Activated CD8-positive, alpha-beta memory T cell treated with anti-CD3 and anti-CD28 coated beads for 48 hours (primary cell): ENCODE data around the gene TRAF1.

Experiments used
- DNase-seq, 3 experiments: peaks; one replicate each; pipeline ENCODE4 v3.0.0-alpha.2; 2020; ENCODE audit warnings: low read depth in 2 of 3, low spot score in 2 of 3

The TRAF1 gene

DNA sequence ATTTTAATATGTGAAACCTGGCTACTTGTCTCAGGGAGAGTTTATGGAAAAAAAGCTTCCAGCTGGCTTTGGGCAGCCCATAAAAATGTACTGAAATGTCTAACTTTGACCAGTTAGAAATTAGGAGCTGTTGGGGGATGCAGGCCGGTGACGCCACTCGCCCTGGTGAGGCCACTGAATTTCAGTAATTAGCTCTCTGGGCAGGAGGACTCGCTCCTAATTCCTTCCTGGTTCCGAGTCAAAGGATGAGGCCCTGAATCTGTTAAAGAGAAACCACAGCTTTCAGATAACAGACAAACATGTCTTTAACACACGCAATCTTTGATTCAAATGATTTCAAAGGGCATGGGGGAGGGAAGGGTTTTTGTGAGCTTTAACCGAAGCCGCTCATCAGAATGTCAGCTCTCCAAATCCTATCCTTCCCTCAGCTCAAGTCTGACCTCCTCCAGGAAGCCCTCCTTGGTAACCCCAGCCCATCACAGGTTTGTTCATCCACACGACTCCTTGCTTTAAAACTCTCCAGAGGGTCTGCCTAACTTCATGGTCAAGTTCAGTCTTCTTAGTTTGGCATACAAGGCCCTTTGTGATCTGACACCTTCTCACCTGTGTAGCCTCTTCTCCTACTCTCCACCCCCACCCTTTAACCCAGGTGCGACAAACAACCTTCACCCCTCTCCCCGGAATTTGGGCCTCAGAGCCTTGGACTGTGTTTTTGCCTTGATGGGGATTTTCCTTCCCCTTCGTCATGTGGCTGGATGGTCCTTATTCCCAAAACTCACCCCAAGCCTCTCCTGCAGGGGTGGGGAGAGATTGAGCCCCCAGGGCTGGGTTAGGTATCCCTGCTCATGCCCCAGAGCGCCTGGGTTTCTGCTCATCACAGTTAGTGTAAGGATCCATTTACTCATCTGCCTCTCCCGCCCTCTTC, 36.0 kb downstream of the TRAF1 start:
- no peak for DNase-seq

DNA sequence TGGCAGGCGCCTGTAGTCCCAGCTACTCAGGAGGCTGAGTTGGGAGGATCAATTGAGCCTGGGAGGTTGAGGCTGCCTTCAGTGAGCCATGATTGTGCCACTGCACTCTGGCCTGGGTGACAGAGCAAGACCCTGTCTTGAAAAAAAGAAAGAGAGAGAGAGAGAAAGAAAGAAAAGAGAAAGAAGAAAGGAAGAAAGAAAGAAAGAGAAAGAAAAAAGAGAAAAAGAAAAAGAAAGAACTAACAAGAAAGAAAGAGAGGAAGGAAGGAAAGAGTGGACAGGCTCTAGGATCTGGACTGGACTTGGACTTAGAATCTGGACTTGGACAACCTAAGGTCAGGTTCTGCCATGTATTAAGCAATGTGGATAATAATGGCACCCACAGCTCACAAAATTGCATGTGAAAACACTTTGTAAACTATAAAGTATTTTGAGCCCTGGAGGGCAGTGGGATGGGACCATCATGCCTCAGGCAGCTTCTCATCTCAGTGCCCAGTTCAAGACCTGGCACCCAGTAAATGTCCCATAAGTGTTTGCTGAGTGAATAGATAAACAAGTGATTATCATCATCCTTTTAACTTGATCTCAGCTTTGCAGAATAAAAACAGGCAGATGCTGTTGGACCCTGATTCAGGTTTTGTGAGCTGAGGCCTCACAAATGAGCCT, 36.9 kb downstream of the TRAF1 start:
- no peak for DNase-seq

DNA sequence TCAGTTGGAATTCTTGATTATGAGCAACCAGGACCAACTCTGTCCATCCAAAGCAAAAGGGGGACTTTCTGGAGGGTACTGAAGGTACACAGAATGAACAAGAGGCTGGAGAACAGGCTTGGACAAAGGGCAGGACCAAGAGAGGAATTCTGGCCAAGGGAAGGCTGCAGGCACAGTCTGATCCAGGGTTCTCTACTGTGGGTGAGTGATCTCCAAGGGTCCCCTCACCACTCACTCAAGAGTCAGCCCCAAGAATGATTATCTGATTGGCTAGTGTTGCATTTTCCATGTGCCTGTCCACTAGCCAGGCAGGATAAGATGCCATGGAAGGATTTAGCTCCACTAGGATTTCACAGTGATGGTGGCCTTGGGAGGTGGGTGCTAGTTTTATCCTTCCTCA, 38.0 kb downstream of the TRAF1 start:
- DNase-seq = no peak

DNA sequence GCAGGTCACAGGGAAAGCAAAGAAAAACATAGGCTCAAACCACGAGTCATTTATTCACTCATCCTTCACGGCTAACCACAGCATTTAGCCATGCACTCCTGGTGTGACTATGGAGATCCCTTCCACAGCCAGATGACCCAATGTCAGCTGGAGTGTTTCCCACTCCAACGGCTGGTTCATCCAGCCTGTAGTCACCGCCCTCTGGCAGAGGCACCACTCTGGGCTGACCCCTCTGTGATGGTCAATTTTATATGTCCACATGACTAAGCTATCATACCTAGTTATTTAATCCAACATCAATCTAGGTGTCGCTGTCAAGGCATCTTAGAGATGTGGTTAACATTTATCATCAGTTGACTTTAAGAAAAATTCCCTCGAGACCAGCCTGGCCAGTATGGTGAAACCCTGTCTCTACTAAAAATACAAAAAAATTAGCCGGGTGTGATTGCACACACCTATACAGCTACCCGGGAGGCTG, 40.1 kb downstream of the TRAF1 start:
- DNase-seq = no peak

DNA sequence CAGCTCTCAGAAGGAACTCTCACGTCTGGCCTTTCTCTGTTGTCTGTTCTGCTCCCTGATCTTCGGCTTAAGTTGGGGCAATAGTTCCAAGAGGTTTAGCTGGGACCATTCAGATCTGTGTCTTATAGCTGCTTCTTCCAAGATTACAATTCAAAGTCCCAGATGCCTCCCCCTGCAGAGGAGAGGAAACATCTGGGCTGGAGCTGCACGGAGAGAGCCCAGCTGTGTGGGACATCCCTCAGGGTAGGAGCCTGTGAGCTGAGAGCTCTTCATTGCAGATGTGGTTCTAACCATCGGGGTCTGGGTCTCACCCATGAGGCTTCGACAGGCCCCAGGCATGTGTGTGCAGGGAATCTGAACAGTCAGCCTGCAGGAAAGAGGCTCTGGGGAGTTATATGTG, 40.6 kb downstream of the TRAF1 start:
- no peak for DNase-seq

DNA sequence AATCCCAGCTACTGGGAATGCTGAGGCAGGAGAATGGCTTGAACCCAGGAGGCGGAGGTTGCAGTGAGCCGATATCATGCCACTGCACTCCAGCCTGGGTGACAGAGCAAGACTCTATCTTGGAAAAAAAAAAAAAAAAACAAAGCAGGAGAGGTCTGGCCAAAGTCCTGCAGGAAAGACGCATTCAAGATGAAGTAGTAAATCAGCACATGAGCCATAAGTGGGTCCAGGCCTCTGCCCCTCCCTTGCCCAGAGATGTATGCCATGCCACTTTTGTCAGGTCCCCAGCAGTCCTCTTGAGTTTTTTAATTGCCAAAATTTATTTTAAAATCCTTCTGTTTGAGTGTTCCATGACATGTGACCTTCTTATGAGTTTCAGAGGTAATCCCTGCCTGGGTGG, 41.1 kb downstream of the TRAF1 start:
- DNase-seq = no peak

DNA sequence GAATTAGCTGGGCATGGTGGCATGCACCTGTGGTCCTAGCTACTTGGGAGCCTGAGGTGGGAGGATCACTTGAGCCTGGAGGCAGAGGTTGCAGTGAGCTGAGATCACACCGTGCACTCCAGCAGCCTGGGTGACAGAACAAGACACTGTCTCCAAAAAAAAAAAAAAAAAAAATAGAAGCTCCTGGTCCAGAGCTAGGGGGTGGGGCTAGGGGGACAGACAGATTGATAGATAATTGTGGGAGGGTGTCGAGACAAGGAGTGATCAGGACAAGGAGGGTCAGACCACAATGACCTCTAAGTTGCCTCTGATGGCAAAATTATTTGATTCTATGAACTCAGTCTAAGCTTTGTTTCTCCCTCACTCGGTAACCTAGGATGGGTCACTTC, 43.0 kb downstream of the TRAF1 start:
- no peak for DNase-seq

DNA sequence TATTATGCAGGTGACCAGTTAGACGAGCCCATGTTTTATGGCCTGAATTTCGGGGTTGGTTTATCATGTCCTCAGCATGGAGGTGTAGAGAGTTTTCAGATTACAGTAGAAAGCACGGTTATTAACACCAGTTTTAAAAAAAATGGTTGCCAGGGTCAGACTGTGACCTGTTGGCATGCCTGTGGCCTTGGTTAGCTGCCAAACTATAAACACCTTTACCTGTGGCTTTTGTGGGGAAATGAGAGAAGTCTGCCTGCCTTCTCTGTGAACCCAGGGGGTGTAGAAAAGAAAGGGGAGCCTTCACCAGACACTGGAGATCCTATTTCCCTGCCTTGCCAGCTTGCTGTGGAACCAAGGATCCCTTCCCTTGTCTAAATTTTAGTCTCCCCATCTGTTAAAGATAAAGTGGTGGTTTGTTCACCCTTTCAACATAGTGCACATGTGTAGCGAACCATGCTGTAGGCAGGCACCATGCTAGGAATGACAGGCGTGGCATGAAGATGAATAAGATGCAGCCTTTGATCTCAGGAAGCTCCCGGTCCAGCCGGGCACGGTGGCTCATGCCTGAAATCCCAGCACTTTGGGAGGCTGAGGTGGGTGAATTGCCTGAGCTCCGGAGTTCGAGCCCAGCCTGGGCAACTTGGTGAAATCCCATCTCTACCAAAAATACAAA, 43.5 kb downstream of the TRAF1 start:
- DNase-seq = no peak

DNA sequence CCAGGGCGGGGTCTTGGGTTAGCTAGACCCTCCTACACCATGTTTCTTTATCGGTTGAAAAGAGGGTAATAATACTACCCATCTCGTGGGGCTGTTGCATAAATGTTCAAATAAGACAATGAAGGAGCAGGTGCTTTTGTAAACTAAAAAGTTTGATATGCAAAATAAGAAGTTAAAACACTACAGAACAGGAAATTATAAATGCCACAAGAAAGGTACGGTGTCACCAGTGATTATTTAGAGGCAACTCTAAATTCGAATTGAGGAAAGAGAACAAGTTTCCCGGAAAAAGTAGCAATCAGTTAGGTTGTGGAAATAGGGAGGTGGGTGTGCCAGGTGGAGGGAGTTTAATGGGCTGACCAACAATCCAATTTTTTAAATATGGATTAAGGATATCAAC, 47.1 kb downstream of the TRAF1 start:
- no peak for DNase-seq

DNA sequence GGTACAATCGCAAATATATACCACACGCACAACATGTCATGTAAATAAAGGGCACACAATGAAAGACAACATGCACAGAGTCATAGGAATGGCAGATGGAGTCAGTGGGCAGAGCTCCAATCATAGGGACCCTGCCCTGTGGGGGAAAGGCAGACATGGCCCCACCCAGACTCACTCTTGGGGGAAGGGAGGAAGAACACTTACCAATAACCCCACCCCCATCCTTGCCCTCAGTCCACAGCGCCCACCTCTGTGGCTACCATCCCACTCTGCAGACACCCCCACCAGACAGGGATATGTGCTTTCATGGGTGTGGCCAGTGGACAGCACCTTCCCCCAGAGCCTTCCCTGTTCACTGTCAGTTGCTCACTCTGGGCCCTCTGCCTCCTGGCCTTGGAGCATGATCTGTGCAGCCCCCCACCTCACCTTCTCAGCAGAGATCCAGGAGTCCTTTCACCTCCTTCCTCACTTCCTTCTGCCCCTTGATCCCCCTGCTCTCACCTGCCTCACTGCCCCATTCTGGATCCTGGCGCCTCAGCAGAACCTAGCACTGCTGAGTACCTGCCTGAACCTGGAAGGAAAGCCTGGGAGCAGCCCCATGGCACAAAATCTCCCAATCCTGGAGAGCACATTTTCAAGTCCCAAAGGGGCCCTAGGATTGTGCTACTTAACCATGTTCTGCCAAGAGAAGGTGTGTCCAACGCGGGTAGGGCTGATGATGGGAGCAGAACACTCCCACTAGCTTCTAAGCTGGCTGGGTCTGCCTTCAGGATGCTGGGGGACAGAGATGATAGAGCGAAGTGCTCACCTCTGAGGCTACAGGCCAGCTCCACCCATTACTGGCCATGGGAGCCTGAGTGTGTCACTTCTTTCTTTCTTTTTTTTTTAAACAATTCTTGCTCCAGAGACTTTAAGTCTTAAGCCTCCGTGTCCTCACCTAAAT, 48.1 kb downstream of the TRAF1 start:
- no peak for DNase-seq

DNA sequence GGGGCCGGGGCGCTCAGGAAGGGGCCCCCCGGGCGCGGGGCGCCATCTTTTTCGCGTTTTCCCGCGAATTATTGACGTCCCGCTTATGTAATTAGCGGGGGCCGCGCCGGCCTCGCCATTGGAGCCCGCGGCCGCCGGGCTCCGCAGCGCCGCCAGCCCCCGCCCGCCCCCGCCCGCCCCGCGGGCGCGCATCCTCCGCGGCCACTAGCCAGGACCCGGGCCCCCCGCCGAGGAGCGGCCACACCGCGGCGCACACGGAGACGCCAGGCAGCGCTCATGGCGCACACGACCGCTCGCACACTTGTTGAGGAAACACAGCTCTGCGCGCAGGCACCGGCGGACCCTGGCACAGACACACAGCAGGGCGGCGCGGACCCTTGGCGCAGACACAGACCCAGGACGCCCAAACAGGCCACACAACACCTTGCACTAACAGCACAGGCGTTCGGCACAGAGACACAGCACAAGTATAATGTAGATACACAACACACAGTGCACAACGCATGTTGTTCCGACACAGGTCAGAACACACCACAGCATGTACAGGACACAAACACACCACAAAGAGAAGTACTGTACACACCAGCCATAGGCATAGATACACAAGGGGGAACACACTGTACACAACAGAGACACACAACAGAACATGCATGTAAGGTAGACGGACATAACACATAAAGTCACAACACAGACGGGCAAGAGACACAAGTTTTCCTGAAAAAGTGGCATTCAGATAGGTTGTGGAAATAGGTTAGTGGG, 49.1 kb downstream of the TRAF1 start:
- peak; percentile 64 to 68 (median 67) for DNase-seq

DNA sequence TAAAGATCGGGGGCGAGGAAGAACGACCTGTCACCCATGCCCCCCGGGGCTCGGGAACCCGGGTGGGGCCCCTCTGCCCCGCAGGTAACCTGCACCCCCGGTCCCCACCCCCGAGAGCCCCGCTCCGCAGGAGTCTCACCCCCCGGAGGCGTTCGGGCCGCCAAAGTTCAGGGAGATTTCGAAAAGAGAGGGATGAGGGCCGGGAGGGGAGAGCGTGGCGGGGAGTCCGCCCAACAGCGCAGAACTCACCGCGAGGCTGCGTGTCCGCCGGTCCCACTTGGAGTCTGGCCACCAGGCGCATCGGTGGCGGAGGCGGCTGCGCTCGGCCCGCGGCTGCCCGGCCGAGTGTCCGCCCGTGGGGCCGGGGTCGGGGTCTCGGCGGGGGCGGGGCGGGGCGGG, 49.8 kb downstream of the TRAF1 start, which contains the start of gene PHF19:
PHF19 (minus strand) TSS at position 347 of the 399 bp plus-strand sequence. CDS start 2,447 bp downstream, outside the sequence.
- peak in 1 of 3 experiments; percentile 68 for DNase-seq

DNA sequence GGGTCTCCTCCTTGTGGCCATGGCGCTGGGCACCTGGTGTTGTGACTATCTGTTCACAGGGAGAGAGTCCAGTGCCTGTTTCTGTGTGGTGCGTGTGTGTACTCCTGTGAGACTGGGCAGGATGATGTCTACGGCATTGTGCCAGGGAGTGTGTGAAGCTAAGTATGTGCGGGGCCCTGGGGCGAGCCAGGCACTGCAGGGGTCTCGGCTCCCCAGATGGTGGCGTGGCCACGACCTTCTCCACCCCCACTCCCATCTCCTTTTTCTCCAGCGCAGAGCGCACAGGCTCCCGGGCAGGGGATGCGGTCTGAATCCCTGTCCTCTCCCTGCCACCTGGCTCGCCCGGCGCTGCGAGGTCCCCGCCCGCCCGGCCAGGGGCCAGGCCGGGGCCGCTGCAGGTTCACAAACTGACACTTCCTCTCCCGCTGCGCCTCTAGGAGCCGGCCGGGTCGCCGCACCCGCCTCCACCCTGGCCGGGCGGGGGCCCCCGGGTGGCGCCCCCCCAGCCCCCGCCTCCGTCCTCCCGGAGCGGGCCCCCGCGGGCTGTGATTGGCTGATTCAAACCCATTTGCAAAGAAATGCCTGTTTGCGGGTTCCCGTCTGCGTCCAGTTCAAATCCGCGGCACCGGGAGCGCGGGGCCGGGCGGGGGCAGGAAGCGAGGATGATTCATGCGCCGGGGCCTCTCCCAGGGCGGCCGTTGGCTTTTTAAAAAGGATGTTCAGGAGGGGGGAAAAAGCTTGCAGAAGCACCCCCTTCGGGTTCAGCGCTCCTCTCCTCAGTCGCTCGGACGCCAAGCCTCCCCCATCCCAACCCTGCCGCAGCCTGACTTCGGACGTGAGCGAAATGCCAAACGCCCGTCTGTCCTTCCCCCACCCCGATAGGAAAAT, 50.4 kb downstream of the TRAF1 start:
- peak in 2 of 3 experiments; percentile 76 to 88 for DNase-seq

DNA sequence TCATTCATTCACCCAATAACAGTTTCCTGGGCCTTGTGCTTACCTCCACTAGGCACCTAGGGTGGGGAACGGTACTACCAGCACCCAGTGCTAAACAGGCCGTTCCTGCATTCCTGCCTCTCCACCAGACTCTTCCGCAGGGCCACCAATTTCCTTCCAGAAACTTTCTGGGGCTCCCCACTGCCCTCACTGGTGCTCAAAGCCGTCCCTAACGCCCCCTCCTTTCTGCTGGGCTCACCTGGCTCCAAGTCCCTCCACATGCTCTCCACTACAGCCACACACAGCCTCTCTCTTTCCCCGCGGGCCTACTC, 51.0 kb downstream of the TRAF1 start:
- DNase-seq = no peak

DNA sequence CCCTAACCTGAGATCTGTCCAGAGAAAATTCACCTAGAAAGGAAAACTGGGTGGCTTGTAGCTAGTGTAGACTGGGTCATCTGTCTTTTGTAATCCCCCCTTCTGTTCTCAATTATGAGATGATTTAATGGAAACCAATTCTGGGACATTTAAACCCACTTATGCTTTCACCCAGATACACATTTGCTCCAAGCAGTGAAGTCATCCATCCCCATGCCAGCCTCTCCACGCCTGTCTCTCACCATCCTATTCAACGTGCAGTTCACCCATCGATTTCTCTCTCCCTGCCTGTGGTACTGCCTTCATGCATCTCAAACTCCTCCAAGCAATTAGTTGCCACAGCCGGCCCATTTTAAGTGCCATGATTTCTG, 51.4 kb downstream of the TRAF1 start:
- DNase-seq = no peak

DNA sequence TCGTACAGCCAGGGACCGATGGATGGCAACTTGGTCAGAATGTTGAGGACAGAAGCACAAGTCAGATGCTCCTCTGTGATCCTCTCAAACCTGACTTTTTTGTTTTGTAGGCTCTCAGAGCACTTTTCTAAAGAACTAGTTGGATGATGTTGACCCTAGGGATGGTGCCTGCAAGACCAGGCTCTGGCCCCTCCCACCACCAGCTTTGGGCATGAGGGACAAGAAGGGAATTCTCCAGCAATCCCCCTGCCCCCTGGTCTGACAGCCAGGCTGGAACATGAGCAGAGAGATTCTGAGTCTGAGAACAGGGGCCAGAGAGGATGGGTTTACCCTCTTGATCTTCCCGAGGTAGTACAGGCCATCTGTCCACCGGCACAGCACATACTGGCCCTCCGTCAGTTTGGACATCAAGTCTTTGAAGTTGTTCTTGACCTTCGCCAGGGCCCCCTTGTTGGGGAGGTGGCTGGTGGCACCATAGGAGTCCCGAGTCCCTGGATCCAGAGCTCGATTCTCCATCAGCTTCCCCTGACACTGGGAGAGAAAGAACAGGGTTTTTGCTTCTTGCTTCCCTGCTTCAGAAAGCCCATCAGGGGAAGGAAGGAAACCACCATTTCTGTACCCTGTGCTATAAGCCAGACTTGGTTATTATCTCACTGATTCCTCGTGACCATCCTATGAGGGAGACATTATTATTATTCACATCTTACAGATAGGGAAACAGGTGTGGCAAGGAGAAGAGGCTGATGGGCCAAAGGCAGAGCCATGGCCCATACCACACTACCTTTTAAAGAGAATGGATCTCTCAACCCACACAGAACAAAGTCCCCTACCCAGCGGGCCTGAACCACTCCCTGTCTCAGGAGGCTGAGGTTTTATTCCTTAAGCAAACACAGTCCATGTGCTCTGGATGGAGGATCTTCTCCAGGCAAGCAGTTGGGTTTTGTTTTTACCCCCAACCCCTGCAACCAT, 52.1 kb downstream of the TRAF1 start:
- DNase-seq = no peak

DNA sequence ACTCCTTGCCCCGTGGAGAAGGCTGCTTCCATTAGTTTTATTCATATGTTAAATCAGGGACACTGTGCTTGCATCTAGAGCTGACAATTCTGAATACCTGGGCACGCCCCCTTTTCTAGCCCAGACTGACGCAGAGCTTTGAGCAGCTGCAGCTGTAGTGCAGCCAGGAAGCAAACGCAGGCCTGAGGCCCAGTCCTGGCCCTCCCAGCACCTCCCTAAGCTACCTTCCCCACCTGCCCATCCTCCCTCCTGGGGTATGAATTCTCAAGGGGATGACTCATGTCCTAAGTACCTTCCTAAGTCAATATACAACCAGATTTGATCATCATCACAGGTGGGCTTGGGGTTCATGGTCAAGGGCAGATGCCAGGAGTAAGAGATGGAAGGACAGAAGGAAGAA, 53.1 kb downstream of the TRAF1 start:
- no peak for DNase-seq
